ENCODE data around the gene ABCD3.

ABCD3 gene

GRCh38 chr1:94501426-94501825 lies 83.2 kb downstream of the ABCD3 start:
- no peak for TF ChIP-seq CTCF (IDR thresholded peaks at IDR 0.05)
- Histone ChIP-seq H3K9me3 (no peaks in the 10 kb centered on the region), H3K27ac (no peak overlapping the region), H3K36me3 (peaks cover 22 to 50% (median 34%) of the 10 kb centered on the region in 3 donors), H3K27me3 (no peaks in the 10 kb centered on the region), H3K4me3 (no peak overlapping the region), H3K4me1 (no peaks in the 10 kb centered on the region)
- no peak for DNase-seq
- intact Hi-C loops (cut with DNase I; ENCODE audit: low total_unique reads): loop anchor here (2.0 kb wide), 1 partner anchor 39 kb away; no protein-coding TSS in a partner anchor

- Histone ChIP-seq H3K36me3 (peaks cover 24 to 50% (median 38%) of the 10 kb centered on the region in 3 donors), H3K4me1 (no peaks in the 10 kb centered on the region), H3K27ac (no peak overlapping the region), H3K9me3 (no peaks in the 10 kb centered on the region), H3K27me3 (no peaks in the 10 kb centered on the region), H3K4me3 (no peak overlapping the region)
- no peak for TF ChIP-seq CTCF (IDR thresholded peaks at IDR 0.05)
- no peak for DNase-seq
- intact Hi-C loops (cut with DNase I; ENCODE audit: low total_unique reads): loop anchor here (2.0 kb wide), 1 partner anchor 39 kb away; no protein-coding TSS in a partner anchor
Measured at GRCh38 chr1:94501935-94502334, 83.7 kb downstream of the ABCD3 start.

- no peaks in the 10 kb centered on the region for H3K4me1 ChIP-seq
- no peaks in the 10 kb centered on the region for H3K27me3 ChIP-seq
- no peak for TF ChIP-seq CTCF (IDR thresholded peaks at IDR 0.05)
- H3K27ac ChIP-seq: no peak overlapping the region
- no peaks in the 10 kb centered on the region for H3K9me3 ChIP-seq
- H3K36me3 ChIP-seq: peaks cover 24 to 47% (median 38%) of the 10 kb centered on the region in 3 donors
- intact Hi-C loops (cut with DNase I; ENCODE audit: low total_unique reads): no loop called here
- DNase-seq: no peak
- no peak overlapping the region for H3K4me3 ChIP-seq
Measured at GRCh38 chr1:94503153-94503552, 85.0 kb downstream of the ABCD3 start.

GRCh38 chr1:94504601-94505000 lies 86.4 kb downstream of the ABCD3 start:
- intact Hi-C loops (cut with DNase I; ENCODE audit: low total_unique reads): no loop called here
- Histone ChIP-seq H3K27ac (no peak overlapping the region), H3K9me3 (no peaks in the 10 kb centered on the region), H3K4me1 (no peaks in the 10 kb centered on the region), H3K27me3 (no peaks in the 10 kb centered on the region), H3K36me3 (peaks cover 13 to 33% (median 30%) of the 10 kb centered on the region in 3 donors), H3K4me3 (no peak overlapping the region)
- no peak for DNase-seq
- TF ChIP-seq CTCF (IDR thresholded peaks at IDR 0.05): no peak

- Histone ChIP-seq H3K4me1 (no peaks in the 10 kb centered on the region), H3K9me3 (no peaks in the 10 kb centered on the region), H3K36me3 (peaks cover 0 to 4% (median 4%) of the 10 kb centered on the region in 3 donors), H3K4me3 (no peak overlapping the region), H3K27me3 (no peaks in the 10 kb centered on the region), H3K27ac (no peak overlapping the region)
- intact Hi-C loops (cut with DNase I; ENCODE audit: low total_unique reads): no loop called here
- no peak for DNase-seq
- TF ChIP-seq CTCF (IDR thresholded peaks at IDR 0.05): no peak
Measured at GRCh38 chr1:94512816-94513215, 94.6 kb downstream of the ABCD3 start.

Data from tibial artery (tissue), 4 donors.